Measurements from ENCODE around the gene CELA2B.
"Not testable (repeated sequence)": the region's sequence is repeated elsewhere in the genome, so short reads cannot be mapped to it uniquely, and the experiment has no call there.

The CELA2B gene

DNA sequence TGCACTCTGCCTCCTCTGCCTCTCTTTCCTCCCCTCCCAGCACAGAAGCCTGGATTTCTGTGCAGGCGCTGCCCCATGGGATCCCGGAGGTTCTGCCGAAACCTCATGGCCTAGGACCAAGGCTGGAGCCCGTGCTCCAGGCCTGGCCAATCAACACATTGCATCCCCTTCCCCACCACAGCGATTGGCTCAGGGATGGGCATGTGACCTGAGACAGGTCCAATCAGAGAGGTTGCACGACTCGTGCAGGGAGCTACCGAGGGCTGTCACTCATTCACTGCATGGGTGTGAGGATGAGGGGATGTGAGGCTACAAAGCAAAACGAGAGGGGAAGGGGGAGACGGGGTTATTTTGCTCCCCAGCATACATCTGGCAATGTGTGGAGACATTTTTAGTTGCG is 3.3 kb upstream of the CELA2B start:
- no peak for DNase-seq (ENCODE audit: low read depth)
- TF ChIP-seq CTCF (IDR thresholded peaks at IDR 0.05; ENCODE audit: control insufficient read depth, extremely low read depth, insufficient read depth): no peak
- no peak overlapping the region for H3K4me3 ChIP-seq (ENCODE audit: low read depth, low read length)

GRCh38 chr1:15476927-15477326 is 1.0 kb downstream of the CELA2B start:
- TF ChIP-seq CTCF (IDR thresholded peaks at IDR 0.05; ENCODE audit: control insufficient read depth, extremely low read depth, insufficient read depth): no peak

GRCh38 chr1:15477646-15478212 is 1.8 kb downstream of the CELA2B start:
- no peak for TF ChIP-seq CTCF (IDR thresholded peaks at IDR 0.05; ENCODE audit: control insufficient read depth, extremely low read depth, insufficient read depth)
- DNase-seq (ENCODE audit: low read depth): no peak
- H3K4me3 ChIP-seq (ENCODE audit: low read depth, low read length): no peak overlapping the region

More at GRCh38 chr1:15476927-15477326, 1.0 kb downstream of the CELA2B start:
- DNase-seq (ENCODE audit: low read depth): no peak
- H3K4me3 ChIP-seq (ENCODE audit: low read depth, low read length): no peak overlapping the region

GRCh38 chr1:15479654-15480347 is 3.9 kb downstream of the CELA2B start:
- no peak overlapping the region for H3K4me3 ChIP-seq (ENCODE audit: low read depth, low read length)
- DNase-seq (ENCODE audit: low read depth): no peak
- no peak for TF ChIP-seq CTCF (IDR thresholded peaks at IDR 0.05; ENCODE audit: control insufficient read depth, extremely low read depth, insufficient read depth)

DNA sequence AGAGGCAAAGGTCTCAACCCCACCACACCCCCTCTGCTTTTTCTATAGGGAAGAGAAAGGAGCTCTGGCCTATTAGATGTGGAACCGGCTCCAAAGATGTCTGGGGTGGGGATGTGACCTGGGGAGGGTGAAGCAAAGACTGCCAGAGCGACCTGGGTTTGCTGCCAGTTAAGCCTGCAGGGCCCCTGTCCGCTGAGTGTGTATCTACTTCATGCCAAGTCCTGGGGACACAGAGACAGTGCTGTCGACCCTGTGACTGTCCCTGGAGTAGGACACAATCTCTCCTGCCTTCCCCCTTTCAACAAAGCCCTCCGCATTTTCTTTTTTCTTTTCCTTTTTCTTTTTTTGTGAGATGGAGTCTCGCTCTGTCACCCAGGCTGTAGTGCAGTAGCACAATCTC is 6.6 kb downstream of the CELA2B start:
- not testable (repeated sequence) for H3K4me3 ChIP-seq (ENCODE audit: low read depth, low read length); DNase-seq (ENCODE audit: low read depth)

GRCh38 chr1:15482983-15483543 is 7.2 kb downstream of the CELA2B start:
- DNase-seq (ENCODE audit: low read depth): not testable (repeated sequence)

GRCh38 chr1:15483971-15484370 is 8.1 kb downstream of the CELA2B start:
- no peak overlapping the region for H3K4me3 ChIP-seq (ENCODE audit: low read depth, low read length)
- no peak for TF ChIP-seq CTCF (IDR thresholded peaks at IDR 0.05; ENCODE audit: control insufficient read depth, extremely low read depth, insufficient read depth)
- DNase-seq (ENCODE audit: low read depth): no peak

More at GRCh38 chr1:15482983-15483543, 7.2 kb downstream of the CELA2B start:
- H3K4me3 ChIP-seq (ENCODE audit: low read depth, low read length): not testable (repeated sequence)

- H3K4me3 ChIP-seq (ENCODE audit: low read depth, low read length); DNase-seq (ENCODE audit: low read depth): not testable (repeated sequence)
Measured at GRCh38 chr1:15484443-15484842, 8.5 kb downstream of the CELA2B start.

Data from LNCaP clone FGC (cell line).